Activated CD4-positive, alpha-beta T cell treated with anti-CD3 and anti-CD28 coated beads for 36 hours (primary cell): Measurements from ENCODE around the gene VWA7. TPM values are rescaled to one million over a fixed set of nuclear protein-coding genes. Genes with fewer than 3 reads are reported as not detected.
"Not testable (repeated sequence)": the region's sequence is repeated elsewhere in the genome, so short reads cannot be mapped to it uniquely, and the experiment has no call there.

Experiments
- ATAC-seq: fragments of 200-7000 bp; cut with Tn5 transposase; one replicate; pipeline ENCODE4 v1.10.0; 2021; ENCODE audit warnings: mild to moderate bottlenecking, moderate library complexity
- CTCF ChIA-PET: fragments of 350-600 bp; sonication (Branson Sonifier 250); formaldehyde crosslinking; loops from one replicate; lab custom pipeline; 2021; ENCODE audit warnings: antibody characterized with exemption; lab: Charles Lee
- POLR2A ChIA-PET: fragments of 350-600 bp; sonication (Branson Sonifier 250); formaldehyde crosslinking; loops from one replicate; lab custom pipeline; 2021; ENCODE audit warnings: antibody characterized with exemption, inconsistent platforms; lab: Charles Lee
- DNase-seq: peaks from one replicate; pipeline ENCODE4 v3.0.0-alpha.2; 2020
- H3K27ac Mint-ChIP-seq: one replicate; pipeline ENCODE4 v1.8.0; 2021; ENCODE audit warnings: mixed read lengths
- H3K27me3 Mint-ChIP-seq: one replicate; pipeline ENCODE4 v1.8.0; 2021; ENCODE audit warnings: mixed read lengths
- H3K36me3 Mint-ChIP-seq: one replicate; pipeline ENCODE4 v1.8.0; 2021; ENCODE audit warnings: low read depth, mixed read lengths
- H3K4me1 Mint-ChIP-seq: one replicate; pipeline ENCODE4 v1.8.0; 2021; ENCODE audit warnings: mixed read lengths
- H3K4me3 Mint-ChIP-seq: one replicate; pipeline ENCODE4 v1.8.0; 2021; ENCODE audit warnings: mild to moderate bottlenecking, moderate library complexity, mixed read lengths
- H3K9me3 Mint-ChIP-seq: one replicate; pipeline ENCODE4 v1.8.0; 2021; ENCODE audit warnings: low read depth, mixed read lengths
- intact Hi-C, 2 experiments: fragments of 100-400 bp; cut with DNase I in 1 of 2; cut with micrococcal nuclease in 1 of 2; formaldehyde crosslinking; loops; one replicate each; pipeline versions ENCODE4 v1.14.2 to v1.15.1; 2022 to 2024; cut with DNase I, micrococcal nuclease
- total RNA-seq, 2 experiments: library from RNA; stranded (reverse); gene quantifications; one replicate each; pipeline ENCODE4 v1.2.3, GENCODE V29; 2021

The VWA7 gene
- total RNA-seq: 1 to 10 TPM; 1.4 to 1.5 TPM

GRCh38 chr6:31776989-31777666 lies at the start of gene VWA7:
Gene VWA7 (minus strand): TSS chr6:31777328. CDS start chr6:31776779, 549 bp downstream.
- Mint-ChIP-seq H3K4me3 (no peak within 1 kb of the TSS), H3K4me1 (peaks cover 36% of the 10 kb centered on the region), H3K27me3 (no peaks in the 10 kb centered on the region), H3K27ac (peak within 1 kb of the TSS; percentile 47), H3K9me3 (no peaks in the 10 kb centered on the region), H3K36me3 (peaks cover 33% of the 10 kb centered on the region)
- ATAC-seq (peak; percentile 93), DNase-seq (peak; percentile 90)
- intact Hi-C loops: no loop called here
- ChIA-PET CTCF (interaction anchor here (0.7 to 1.2 kb wide), 6 partner anchors 14 to 197 kb away, joined by 3 to 4 read pairs (median 3); no protein-coding TSS in a partner anchor), POLR2A (no interaction called here)

GRCh38 chr6:31826793-31827285 lies 49.7 kb upstream of the VWA7 start:
- H3K4me1 Mint-ChIP-seq: peaks cover 46% of the 10 kb centered on the region
- DNase-seq (peak; percentile 61), ATAC-seq (peak; percentile 10)
- CTCF ChIA-PET: interaction anchor here (0.6 to 1.4 kb wide), 13 partner anchors 12 to 162 kb away, joined by 3 to 5 read pairs (median 3); partner anchors contain the start of genes ABHD16A, GPANK1, LSM2 and NEU1
- POLR2A ChIA-PET: interaction anchor here (0.8 to 1.9 kb wide), 11 partner anchors 10 to 285 kb away, joined by 3 to 20 read pairs (median 4); partner anchors contain the start of genes BAG6, DDX39B, LSM2 and LY6G5C
- peak overlapping the region; percentile 77 for H3K4me3 Mint-ChIP-seq
- intact Hi-C loops: loop anchor here (1.0 to 2.0 kb wide), 11 partner anchors 14 to 368 kb away; partner anchors contain the start of genes DDAH2 (in 2 of the 2), ABHD16A (in 1 of the 2), BAG6 (in 1 of the 2) and CLIC1 (in 1 of the 2)
- H3K36me3 Mint-ChIP-seq: peaks cover 17% of the 10 kb centered on the region
- H3K9me3 Mint-ChIP-seq: no peaks in the 10 kb centered on the region
- no peaks in the 10 kb centered on the region for H3K27me3 Mint-ChIP-seq
- peak overlapping the region; percentile 92 for H3K27ac Mint-ChIP-seq

- Mint-ChIP-seq H3K27me3 (no peaks in the 10 kb centered on the region), H3K4me3 (peak overlapping the region; percentile 77), H3K4me1 (peaks cover 48% of the 10 kb centered on the region), H3K36me3 (peaks cover 8% of the 10 kb centered on the region), H3K27ac (peak overlapping the region; percentile 52), H3K9me3 (no peaks in the 10 kb centered on the region)
- no peak for ATAC-seq
- POLR2A ChIA-PET: interaction anchor here (0.8 to 1.0 kb wide), 2 partner anchors 145 to 160 kb away, joined by 3 to 4 read pairs; partner anchors contain the start of genes GPANK1 and LY6G5C
- DNase-seq: no peak
- intact Hi-C loops: no loop called here
- CTCF ChIA-PET: interaction anchor here (1.0 to 1.4 kb wide), 3 partner anchors 19 to 56 kb away, joined by 3 to 5 read pairs (median 4); partner anchors contain the start of genes LSM2 and VARS1
Observed at GRCh38 chr6:31825553-31825952, 48.4 kb upstream of the VWA7 start.

- DNase-seq, H3K27me3 Mint-ChIP-seq, H3K36me3 Mint-ChIP-seq, H3K9me3 Mint-ChIP-seq, ATAC-seq: not testable (repeated sequence)
- Mint-ChIP-seq H3K27ac (peak overlapping the region; percentile 21), H3K4me3 (peak overlapping the region; percentile 16), H3K4me1 (peaks cover 55% of the 10 kb centered on the region)
- ChIA-PET POLR2A (interaction anchor here (0.9 kb wide), 1 partner anchor 81 kb away, joined by 3 read pairs; no protein-coding TSS in a partner anchor), CTCF (interaction anchor here (0.7 to 2.8 kb wide), 5 partner anchors 8 to 243 kb away, joined by 3 to 12 read pairs (median 4); partner anchors contain the start of genes BAG6, HSPA1A, HSPA1L and LSM2)
- intact Hi-C loops: loop anchor here (5.0 kb wide), 2 partner anchors 156 to 246 kb away; partner anchors contain the start of genes CSNK2B (in 1 of the 2), LY6G5B (in 1 of the 2) and TNF (in 1 of the 2)
Observed at GRCh38 chr6:31823592-31824196, 46.6 kb upstream of the VWA7 start.

GRCh38 chr6:31822036-31822821 lies 45.1 kb upstream of the VWA7 start:
- ATAC-seq (peak; percentile 54), DNase-seq (peak; percentile 79)
- Mint-ChIP-seq H3K4me1 (peaks cover 67% of the 10 kb centered on the region), H3K27ac (peak overlapping the region; percentile 97), H3K4me3 (peak overlapping the region; percentile 89), H3K9me3 (no peaks in the 10 kb centered on the region), H3K36me3 (peaks cover 3% of the 10 kb centered on the region), H3K27me3 (no peaks in the 10 kb centered on the region)
- ChIA-PET POLR2A (interaction anchor here (0.7 to 1.3 kb wide), 4 partner anchors 9 to 640 kb away, joined by 3 read pairs; no protein-coding TSS in a partner anchor), CTCF (interaction anchor here (0.5 to 2.8 kb wide), 6 partner anchors 9 to 170 kb away, joined by 3 to 12 read pairs (median 4); partner anchors contain the start of genes BAG6 and LSM2)
- intact Hi-C loops: loop anchor here (5.0 kb wide), 2 partner anchors 155 to 245 kb away; partner anchors contain the start of genes CSNK2B (in 1 of the 2), LY6G5B (in 1 of the 2) and TNF (in 1 of the 2)

GRCh38 chr6:31821301-31822035 lies 44.3 kb upstream of the VWA7 start:
- ChIA-PET CTCF (interaction anchor here (0.6 to 2.8 kb wide), 5 partner anchors 8 to 92 kb away, joined by 3 to 12 read pairs (median 9); partner anchors contain the start of gene LSM2), POLR2A (interaction anchor here (1.3 kb wide), 1 partner anchor 9 kb away, joined by 3 read pairs; no protein-coding TSS in a partner anchor)
- peak overlapping the region; percentile 89 for H3K4me3 Mint-ChIP-seq
- intact Hi-C loops: loop anchor here (5.0 kb wide), 2 partner anchors 154 to 244 kb away; partner anchors contain the start of genes CSNK2B (in 1 of the 2), LY6G5B (in 1 of the 2) and TNF (in 1 of the 2)
- no peaks in the 10 kb centered on the region for H3K27me3 Mint-ChIP-seq
- DNase-seq (peak; percentile 85), ATAC-seq (peak; percentile 33)
- peaks cover 3% of the 10 kb centered on the region for H3K36me3 Mint-ChIP-seq
- H3K9me3 Mint-ChIP-seq: no peaks in the 10 kb centered on the region
- H3K4me1 Mint-ChIP-seq: peaks cover 60% of the 10 kb centered on the region
- H3K27ac Mint-ChIP-seq: peak overlapping the region; percentile 97

- CTCF ChIA-PET: interaction anchor here (0.5 to 2.4 kb wide), 6 partner anchors 8 to 271 kb away, joined by 3 to 9 read pairs (median 4); partner anchors contain the start of gene LSM2
- DNase-seq, H3K36me3 Mint-ChIP-seq, ATAC-seq, POLR2A ChIA-PET, H3K27me3 Mint-ChIP-seq, H3K9me3 Mint-ChIP-seq: not testable (repeated sequence)
- Mint-ChIP-seq H3K27ac (peak overlapping the region; percentile 97), H3K4me3 (peak overlapping the region; percentile 89), H3K4me1 (peaks cover 51% of the 10 kb centered on the region)
- intact Hi-C loops: loop anchor here (5.0 kb wide), 2 partner anchors 153 to 243 kb away; partner anchors contain the start of genes CSNK2B (in 1 of the 2), LY6G5B (in 1 of the 2) and TNF (in 1 of the 2)
Observed at GRCh38 chr6:31820399-31820798, 43.3 kb upstream of the VWA7 start.

- Mint-ChIP-seq H3K27ac (peak overlapping the region; percentile 2), H3K9me3 (no peaks in the 10 kb centered on the region), H3K36me3 (peaks cover 5% of the 10 kb centered on the region), H3K4me3 (peak overlapping the region; percentile 13), H3K27me3 (no peaks in the 10 kb centered on the region), H3K4me1 (peaks cover 46% of the 10 kb centered on the region)
- ATAC-seq (no peak), DNase-seq (no peak)
- intact Hi-C loops: loop anchor here (5.0 kb wide), 2 partner anchors 153 to 243 kb away; partner anchors contain the start of genes CSNK2B (in 1 of the 2), LY6G5B (in 1 of the 2) and TNF (in 1 of the 2)
- POLR2A ChIA-PET: interaction anchor here (0.6 kb wide), 1 partner anchor 81 kb away, joined by 10 read pairs; no protein-coding TSS in a partner anchor
- CTCF ChIA-PET: interaction anchor here (0.6 to 2.4 kb wide), 5 partner anchors 8 to 235 kb away, joined by 3 to 9 read pairs (median 4); partner anchors contain the start of gene LSM2
Observed at GRCh38 chr6:31819871-31820299, 42.8 kb upstream of the VWA7 start.

- ATAC-seq, intact Hi-C loops: not testable (repeated sequence)
Observed at GRCh38 chr6:31817929-31818511, 40.9 kb upstream of the VWA7 start.

More at GRCh38 chr6:31817929-31818511, 40.9 kb upstream of the VWA7 start:
- H3K4me1 Mint-ChIP-seq: peaks cover 51% of the 10 kb centered on the region
- H3K36me3 Mint-ChIP-seq, H3K9me3 Mint-ChIP-seq, H3K27me3 Mint-ChIP-seq: not testable (repeated sequence)
- peak; percentile 29 for DNase-seq
- POLR2A ChIA-PET: interaction anchor here (1.0 kb wide), 1 partner anchor 11 kb away, joined by 3 read pairs; the partner anchor contains the start of gene LSM2
- peak overlapping the region; percentile 90 for H3K27ac Mint-ChIP-seq
- H3K4me3 Mint-ChIP-seq: peak overlapping the region; percentile 81
- CTCF ChIA-PET: interaction anchor here (1.3 to 2.4 kb wide), 3 partner anchors 11 to 22 kb away, joined by 4 to 6 read pairs (median 6); partner anchors contain the start of gene LSM2
